OCI-LY3 (cell line): ENCODE measurements around the gene TOR4A.

Source experiments
- CTCF ChIP-seq: fragments of 200-600, 300-600 bp; sonication (generic); IDR thresholded peaks from 2 replicates; pipeline ENCODE4 v1.5.1; 2014; ENCODE audit warnings: antibody characterized with exemption, low read length, low read depth
- EZH2phosphoT487 ChIP-seq: fragments of 200-600 bp; shearing (Covaris generic); IDR thresholded peaks from 2 replicates; pipeline ENCODE4 v1.6.1; 2018; ENCODE audit warnings: antibody characterized with exemption, mixed run types, low read depth

DNA sequence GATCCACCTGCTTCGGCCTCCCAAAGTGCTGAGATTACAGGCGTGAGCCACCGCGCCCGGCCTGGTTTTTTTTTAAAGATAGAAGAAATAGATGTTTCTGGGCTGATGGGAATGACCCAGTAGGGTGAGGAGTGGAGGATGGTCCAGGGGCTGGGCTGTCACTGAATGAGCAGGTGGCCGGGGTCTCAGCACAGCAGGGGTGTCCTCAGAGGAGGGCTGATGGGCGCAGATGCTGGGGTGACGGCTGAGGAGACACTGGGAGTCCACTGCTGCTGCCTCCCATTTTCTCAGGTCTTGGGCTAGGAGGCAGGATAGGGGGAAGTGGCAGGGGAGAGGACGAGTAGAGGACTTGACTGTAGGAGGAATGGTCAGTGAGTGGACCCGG is 2.3 kb upstream of the TOR4A start:
- TF ChIP-seq CTCF, result no peak
- TF ChIP-seq EZH2phosphoT487, result no peak
